ENCODE data around the gene VILL.

The VILL gene

DNA sequence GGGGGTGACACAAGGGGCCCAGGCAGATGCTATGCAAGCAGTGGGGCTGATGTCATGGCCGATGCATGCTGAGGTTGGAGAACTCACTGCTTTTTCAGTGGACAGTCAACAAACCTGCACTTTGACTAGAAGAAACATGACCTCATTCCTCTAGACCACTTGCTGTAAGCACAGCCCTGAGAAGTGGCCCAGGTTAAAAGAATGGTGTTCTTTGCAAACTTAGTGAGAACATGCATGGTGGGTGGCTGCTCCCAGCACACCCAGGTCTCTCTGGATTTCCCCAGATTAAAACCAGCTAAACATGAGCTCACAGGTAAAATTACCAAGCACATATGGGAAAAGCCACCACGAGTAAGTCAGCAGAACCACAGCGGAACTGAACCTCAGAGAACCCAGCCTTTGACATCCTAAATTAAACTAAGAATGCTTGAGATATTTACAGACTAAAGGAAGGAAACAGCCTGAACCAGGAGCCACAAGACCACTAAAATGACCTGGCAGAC is 64.0 kb downstream of the VILL start:
- H3K27ac ChIP-seq: no peak overlapping the region
- TF ChIP-seq, protein P1, sequence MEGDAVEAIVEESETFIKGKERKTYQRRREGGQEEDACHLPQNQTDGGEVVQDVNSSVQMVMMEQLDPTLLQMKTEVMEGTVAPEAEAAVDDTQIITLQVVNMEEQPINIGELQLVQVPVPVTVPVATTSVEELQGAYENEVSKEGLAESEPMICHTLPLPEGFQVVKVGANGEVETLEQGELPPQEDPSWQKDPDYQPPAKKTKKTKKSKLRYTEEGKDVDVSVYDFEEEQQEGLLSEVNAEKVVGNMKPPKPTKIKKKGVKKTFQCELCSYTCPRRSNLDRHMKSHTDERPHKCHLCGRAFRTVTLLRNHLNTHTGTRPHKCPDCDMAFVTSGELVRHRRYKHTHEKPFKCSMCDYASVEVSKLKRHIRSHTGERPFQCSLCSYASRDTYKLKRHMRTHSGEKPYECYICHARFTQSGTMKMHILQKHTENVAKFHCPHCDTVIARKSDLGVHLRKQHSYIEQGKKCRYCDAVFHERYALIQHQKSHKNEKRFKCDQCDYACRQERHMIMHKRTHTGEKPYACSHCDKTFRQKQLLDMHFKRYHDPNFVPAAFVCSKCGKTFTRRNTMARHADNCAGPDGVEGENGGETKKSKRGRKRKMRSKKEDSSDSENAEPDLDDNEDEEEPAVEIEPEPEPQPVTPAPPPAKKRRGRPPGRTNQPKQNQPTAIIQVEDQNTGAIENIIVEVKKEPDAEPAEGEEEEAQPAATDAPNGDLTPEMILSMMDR (conservative IDR thresholded peaks at IDR 0.05; ENCODE audit: low read depth): no peak
- DNase-seq (ENCODE audit: low spot score): no peak
- POLR2A ChIA-PET (ENCODE audit: low non-redundant PET): no interaction called here
- CTCF ChIA-PET: no interaction called here
